Stimulated activated CD8-positive, alpha-beta memory T cell treated with anti-CD3 and anti-CD28 coated beads, Interleukin-7, amount 100 ng/mL, for 1 hour (primary cell): ENCODE results near the gene MTERF4.
"Not testable (repeated sequence)": the region's sequence is repeated elsewhere in the genome, so short reads cannot be mapped to it uniquely, and the experiment has no call there.

Experiments
- DNase-seq, 2 donors: peaks; one replicate each; pipeline ENCODE4 v3.0.0-alpha.2; 2020; ENCODE audit warnings: low read depth in 2 of 2

Gene MTERF4

DNA sequence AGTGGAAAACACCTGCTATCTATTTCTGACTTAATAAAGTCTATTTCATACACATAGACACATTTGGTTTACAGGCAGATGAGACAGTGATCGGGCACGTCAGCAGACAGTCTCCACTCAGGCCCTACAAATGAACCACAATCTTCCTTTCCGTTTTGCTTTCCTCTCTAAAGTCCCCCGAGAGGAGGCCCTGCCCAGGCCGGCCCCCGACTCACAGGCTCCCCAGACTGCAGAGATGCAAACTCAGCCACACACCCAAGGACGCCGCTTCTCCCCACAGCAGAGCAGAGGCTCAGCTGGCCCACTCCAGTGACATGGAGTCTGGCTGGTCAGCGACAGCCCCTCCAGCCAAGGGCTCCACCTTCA, 9.3 kb upstream of the MTERF4 start:
- DNase-seq, result no peak

DNA sequence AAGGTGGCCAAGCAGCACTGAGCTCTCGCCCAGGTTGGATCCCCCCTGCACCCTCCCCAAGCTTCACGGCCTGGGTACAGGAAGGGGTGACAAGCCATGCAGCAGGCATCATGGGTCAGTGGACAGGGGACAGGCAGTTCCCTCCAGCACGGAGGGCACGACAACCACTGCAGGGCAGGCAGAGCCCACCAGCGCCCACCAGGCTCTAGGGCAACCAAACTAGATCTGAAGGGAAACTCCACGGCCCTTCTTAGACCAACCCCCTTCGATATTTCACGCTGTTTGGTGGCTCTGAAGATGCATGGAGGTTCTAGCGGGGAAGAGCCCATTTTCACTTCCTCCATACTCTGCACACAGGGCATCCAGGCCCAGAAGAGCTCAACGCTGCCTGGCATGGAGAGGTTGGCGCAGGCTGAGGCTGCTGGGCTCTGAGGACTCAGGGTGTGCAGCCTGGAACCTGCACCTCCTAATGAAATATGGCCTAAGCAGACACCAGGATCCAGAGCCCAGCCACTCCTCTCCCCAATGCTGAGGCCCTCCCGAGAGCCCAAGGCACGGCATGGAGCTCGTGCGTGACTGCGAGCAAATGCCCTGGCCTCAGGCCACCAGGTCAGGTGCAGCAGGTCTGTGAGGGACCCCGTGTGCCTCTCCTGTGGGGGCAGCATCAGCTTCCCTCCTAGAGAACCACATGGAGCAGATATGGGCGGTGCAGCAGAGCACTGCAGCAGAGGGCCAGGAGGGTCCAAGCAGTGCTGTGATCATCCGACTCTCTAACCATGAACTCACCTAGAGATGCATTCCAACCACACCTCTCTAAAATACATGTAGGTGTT, 8.7 kb upstream of the MTERF4 start:
- DNase-seq, result no peak

DNA sequence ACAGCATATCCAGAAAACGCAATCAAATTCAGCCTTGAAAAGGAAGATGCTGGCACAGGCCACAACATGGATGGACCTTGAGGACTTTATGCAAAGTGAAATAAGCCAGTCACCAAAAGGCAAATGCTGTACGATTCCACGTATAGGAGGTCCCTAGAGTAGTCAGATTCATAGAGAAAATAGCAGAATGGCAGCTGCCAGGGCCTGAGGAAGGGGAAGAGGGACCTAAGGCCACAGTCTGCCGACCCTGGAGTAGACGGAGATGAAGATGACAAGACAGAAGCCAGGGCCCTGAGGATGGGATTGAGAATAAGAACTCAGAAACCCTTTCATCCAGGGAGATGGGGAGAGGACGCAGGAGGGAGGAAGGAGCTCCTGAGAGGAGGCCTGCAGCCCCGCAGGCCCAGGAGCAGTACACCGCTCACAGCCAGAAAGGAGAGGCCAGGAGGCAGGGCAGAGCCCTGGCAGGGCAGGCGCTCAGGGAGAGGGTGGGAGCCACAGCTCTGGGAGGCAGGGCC, 8.1 kb upstream of the MTERF4 start:
- DNase-seq, result no peak

DNA sequence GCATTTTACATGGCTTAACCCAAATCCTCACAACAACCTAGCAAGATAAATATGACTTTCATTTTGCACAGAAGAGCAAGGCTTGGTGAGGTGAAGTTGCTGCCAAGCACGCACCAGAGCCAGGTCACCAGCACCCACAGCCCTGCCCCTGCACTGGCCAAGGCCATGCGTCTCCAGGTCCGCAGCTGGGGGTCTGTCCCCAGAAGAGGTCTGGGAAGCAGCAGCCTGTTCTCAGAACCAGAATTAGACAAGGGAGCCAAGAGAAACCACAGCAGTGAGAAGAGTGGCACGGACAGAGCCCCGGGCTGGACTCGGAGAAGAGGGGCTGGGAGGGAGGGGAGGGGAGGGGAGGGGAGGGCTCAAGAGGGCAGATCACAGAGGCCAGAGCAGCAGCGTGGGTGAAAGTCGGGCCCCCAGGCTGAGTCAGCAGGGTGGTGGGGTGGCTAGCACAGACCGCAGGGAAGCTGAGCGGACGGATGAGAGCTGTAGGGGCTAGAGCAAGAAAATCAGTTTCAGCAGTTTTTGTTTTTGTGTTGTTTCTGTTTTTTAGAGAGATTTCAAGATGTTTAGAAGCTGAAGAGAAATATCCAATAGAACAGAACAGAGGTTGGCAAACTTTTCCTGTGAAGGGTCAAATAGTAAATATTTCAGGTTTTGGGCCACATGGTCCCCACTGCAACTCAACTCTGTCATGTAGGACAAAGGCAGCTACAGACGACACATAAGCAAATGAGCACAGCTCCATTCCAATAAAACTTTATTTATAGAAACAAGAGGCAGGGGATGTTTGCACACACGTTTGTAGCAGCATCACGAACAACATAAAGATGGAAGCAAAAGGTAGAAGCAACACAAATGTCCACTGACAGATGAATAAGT, 7.4 kb upstream of the MTERF4 start:
- no peak for DNase-seq

DNA sequence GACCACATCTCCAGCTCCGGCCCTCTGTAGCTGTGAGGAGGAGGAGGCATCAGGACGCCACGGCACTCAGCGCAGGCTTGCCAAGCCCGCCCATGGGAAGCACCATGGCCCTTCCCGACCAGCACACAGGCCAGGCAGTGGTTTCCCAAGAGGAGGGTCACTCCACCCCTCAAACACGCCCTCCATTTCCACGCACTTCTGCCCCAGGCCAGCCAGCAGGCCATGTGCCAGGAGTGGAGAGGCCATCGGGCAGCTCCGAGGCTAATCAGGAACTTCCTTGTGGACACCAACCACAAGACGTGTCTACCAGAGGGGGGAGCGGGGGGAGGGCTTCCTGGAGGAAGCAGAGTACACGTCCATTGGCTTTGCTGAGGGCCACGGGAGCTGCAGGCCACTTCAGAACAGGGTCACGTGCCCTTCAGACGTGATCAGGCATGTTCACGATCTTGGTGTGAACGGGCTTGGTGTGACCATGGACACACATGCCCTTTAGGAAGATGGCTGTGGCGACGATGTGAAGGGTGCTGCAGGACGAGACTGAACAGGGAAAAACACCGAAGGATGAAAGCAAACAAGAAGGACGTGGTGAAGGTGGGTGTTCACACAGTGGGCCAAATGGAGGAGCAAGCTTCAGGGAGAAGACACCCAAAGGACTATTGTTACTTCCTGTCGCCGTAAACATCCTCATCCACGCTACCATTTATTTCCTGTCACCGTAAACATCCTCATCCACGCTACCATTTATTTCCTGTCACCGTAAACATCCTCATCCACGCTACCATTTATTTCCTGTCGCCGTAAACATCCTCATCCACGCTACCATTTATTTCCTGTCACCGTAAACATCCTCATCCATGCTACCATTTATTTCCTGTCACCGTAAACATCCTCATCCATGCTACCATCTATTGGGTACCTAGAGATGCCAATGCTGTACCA, 6.5 kb upstream of the MTERF4 start:
- DNase-seq, result no peak

DNA sequence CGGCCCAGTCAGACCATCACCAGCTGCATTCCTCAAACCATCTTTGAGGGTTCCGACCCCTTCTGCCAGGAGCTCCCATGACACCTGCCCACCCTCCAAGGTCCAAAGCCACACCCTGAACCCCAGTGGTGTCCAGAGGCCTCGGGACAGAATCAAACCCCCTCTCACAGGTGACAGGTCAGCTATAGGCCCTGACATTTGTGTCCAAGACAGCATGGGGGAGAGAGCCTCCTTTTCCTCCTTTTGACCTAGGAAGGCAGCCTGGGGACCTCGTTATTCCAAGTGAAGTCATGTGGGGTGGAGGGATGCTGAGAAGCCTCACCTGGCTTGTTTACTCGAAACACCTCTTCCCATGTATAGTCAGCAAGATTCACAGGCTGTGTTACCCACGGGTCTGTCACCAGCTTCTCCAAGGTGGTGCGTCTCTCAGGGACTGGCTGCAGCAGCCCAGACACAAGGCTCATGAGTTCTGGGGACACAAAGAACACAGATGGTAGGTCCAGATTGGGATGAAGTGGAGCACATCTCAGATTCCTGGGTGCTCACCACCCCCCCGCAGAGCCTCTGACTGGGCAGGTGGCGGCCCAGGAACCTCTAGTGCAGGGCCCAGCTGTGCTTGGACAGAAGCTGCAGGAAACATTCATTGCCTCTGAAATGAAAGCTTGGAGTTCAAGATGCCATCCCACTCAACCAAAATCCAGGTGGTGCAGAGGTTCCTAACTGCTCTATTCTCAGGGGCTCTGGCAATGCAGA, 5.1 kb upstream of the MTERF4 start:
- DNase-seq, result no peak

DNA sequence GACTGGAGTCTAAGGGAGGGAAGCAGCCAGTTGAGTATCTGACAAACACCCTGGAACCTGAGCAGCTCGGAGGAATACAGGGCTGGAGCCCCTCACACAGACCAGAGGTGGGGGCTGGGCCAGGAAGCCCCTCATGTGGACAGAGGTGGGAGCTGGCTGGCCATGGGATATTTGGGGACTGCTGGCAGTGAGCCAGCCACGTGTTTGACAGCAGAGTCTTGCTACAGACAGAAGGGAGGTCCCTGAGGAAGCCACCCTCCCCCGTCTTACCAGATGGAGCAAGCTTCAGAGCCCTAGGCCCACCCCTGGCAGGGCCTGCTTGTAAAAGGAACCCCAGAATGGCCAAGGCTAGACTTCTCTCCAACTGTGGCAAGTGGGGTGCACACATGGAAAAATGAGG, 3.6 kb upstream of the MTERF4 start:
- no peak for DNase-seq

DNA sequence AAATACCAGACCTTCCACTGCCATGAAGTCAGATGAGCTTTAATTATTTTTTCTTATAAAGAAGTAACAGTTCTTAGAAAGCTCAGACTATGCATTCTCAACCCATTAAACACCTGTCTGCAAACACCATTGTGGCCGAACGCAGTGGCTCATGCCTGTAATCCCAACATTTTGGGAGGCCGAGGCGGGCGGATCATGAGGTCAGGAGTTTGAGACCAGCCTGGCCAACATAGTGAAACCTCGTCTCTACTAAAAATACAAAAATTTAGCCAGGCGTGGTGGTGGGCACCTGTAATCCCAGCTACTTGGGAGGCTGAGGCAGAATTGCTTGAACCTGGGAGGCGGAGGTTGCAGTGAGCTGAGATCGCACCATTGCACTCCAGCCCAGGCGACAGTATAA, 2.5 kb upstream of the MTERF4 start:
- DNase-seq, result not testable (repeated sequence)

DNA sequence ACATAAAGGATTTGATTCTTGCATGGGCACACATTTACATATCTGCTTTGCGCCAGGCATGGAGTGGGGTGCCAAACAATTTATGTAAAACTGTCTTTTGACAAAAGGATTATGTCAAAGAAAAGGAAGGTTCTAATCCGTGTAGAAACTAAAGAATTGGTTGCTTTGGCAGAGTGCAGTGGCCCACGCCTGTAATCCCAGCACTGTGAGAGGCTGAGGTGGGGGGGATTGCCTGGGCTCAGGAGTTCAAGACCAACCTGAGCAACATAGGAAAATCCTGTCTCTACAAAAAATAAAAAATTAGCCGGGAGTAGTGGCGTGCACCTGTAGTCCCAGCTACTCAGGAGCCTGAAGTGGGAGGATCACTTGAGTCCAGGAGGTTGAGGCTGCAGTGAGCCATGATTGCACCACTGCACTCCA, 1.1 kb upstream of the MTERF4 start:
- DNase-seq, result no peak

DNA sequence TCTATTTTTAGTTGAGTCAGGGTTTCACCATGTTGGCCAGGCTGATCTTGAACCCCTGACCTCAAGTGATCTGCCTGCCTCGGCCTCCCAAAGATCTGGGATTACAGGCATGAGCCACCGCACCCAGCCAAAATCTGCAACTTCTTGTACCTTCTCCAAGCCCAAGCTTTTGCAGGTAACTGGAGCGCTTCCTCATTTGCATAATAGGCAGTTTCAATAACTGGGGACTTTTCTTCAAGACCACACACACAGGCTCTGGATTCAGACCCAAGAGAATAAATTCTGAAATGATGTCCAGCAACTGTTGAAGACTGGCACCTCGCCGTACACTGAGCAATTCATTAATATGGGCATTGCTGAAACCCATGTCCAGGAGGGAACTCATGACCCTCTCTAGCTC, 2.8 kb downstream of the MTERF4 start:
- no peak for DNase-seq

DNA sequence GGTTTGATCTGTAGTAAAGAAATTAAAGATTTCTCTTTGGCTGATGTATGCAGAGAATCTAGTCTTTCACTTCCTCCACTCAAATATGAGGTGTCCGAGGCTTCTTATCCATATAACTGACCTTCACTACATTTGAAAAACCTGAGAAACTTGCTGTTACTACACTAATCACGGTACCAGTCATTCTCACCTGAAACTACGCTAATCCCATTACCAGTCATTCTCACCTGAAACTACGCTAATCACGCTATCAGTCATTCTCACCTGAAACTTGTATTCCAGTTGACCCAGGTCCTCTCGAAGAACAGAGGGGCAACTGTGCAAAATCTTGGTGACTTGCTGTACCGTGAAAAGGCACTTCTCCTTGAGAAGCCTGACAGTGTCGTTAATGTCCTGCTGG, 5.1 kb downstream of the MTERF4 start:
- DNase-seq, result no peak

DNA sequence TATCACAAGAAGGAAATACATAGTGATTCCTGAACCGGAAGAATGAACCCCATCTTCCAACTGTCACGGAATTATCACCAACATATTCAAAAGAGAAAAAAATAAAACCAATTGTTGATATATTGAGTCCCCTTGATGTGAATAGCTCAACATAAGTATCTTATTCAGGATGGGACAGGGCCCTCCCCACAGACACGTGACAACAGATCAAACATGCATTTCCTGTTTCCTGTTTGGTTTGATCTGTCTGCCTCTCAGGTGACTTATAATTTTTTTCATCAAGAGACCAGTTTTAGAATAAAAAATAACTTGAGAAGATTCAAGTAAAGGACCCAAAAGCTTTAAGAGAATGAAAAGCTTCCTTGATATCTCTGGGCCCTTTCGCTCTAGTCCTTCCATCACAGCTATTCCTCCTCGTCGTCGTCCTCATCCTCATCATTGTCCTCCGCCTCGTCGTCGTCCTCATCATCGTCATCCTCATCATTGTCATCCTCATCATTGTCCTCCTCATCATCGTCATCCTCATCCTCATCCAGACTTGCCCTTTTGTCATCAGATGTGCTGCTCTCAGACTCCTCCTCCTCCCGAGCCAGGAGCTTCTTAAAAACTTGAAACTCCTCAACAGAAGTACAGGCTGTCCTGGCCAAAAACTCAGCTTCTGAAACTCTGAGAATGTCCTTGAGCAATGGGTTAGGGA, 6.3 kb downstream of the MTERF4 start:
- no peak for DNase-seq

DNA sequence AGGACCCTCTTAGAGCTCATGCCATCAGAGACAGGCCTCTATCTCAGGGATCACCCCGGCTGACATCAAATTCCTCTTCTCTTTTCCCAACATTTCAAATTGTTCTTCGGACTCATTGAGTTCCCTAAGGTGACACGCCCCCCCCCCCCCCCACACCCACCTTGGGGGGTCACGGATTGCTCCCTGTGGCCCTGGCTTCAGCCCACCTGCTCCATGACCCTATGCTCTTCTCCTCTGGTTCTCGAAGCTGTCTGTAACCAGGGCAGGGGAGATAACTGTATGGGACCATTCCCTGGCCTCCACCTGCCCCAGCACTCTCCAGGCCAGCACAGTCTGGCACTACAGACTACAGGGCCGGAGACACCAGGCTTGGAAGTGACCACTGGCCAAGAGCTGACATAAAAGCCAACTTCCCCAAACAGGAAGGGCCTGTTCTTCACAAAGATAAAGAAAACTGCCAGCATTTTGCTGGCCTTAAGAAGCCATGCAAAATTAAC, 7.1 kb downstream of the MTERF4 start:
- DNase-seq, result no peak

DNA sequence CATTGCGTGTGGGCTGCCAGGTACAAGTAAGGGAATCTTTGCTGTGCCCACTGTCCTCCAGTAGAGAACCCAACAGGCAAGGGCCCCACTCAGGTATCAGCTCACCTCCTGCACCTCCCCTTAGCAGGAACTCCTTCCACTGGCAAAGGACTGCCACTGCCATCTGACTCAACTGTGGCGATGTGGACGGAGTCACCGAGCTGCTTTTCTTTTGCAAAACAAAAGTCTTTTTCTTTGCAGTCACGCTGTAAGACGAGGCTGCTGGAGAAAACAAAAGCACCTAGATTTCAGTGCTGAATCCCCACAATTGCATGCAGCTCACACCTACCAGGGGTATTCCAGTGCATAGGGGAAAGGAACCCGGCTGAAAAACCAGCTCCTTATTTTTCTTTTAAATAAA, 7.9 kb downstream of the MTERF4 start:
- DNase-seq, result no peak

DNA sequence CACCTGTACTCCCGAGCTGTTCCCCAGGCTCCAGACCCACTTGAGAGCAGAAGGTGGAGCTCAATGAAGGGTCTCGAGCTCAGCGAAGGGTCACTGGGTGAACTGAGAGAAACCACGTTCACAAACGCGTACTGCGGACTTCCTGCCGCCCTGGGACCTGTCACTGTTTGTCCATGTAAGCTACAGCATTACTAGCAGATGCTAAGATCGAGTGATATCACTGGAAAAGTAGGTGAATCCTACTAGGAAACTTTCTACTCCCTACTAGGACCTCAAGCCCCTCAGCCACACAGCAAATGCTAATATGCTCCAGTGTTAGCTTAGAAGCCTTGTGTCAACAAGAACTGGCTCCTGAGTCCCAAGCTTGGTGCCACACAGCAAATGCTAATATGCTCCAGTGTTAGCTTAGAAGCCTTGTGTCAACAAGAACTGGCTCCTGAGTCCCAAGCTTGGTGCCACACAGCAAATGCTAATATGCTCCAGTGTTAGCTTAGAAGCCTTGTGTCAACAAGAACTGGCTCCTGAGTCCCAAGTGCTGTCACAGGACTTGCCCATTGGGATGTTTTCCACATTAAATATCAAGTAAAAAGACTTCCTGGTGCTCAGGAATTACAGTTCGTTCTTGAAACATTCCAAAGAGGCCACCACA, 8.8 kb downstream of the MTERF4 start:
- DNase-seq, result not testable (repeated sequence)

DNA sequence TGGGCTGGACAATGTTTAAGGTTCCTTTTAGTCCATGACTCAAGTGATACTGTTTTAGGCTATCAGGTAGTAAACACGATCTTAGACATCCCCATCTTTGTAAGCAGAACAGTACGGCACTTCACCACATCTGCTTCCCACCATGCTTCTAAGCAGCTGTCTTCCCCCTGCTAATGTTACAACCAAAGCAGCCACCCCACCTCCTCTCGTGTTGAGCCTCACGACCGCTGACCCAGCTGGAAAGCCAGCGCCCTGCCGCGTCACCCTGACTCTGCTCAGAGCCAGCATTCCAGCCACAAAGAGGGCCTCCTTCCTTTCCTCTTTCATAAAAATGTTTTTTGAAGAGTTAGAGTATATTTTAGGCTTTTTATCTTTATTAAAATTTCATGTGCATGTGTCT, 9.4 kb downstream of the MTERF4 start:
- DNase-seq, result no peak

DNA sequence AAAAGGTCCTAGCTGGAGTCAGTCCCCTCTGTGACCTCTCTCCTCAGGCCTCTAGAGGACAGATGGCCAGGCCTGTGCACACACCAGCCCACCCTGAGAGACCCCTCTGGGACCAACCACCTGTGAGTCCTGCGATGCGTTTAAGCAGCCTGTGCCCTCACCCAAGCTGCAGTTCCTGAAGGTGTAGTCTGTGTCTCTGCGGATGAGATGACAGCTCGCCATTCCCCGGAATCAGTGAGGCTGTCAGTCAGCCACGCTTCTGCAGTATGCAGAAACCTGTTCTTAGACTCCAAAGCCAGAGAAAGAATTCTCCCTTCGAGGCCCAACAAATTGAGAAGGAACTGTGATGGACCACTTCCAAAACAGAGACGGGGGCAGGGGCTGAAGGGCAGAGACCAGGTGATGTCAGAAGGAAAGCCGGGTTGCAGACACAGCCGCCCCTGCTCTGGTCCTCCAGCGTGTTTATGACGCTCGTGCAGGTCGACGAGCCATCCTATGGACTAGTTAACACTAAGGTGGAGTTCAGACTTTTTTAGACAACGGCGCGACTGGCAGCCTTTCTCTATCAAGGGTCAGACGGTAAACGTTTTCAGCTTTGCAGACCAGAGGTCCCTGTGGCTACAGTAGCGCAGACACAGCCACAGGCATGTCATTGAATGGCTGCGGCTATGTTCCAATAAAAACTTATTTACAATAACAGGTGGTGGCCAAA, 10.2 kb downstream of the MTERF4 start:
- no peak for DNase-seq

DNA sequence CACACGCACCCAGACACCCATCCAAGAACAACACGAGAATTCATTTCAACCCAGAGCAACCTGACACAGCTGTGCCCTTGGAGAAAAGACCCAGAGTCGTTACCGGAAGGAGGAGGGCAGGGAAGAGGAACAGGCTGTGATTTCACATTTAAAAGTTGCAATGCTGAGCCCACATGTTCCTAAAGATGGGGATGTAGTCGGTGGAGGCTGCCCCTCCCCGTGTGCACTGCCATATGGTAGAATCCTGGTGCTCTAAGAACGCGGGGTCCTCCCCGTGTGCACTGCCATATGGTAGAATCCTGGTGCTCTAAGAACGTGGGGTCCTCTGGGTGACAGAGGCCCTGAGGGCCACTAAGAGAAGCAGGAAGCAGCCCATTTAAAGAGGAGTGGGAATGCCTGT, 10.9 kb downstream of the MTERF4 start:
- no peak for DNase-seq
